ENCODE data around the gene DYNLL2. TPM values are rescaled to one million over a fixed set of nuclear protein-coding genes. Genes with fewer than 3 reads are reported as not detected.

Gene DYNLL2
- polyA plus RNA-seq, 1 donor from 2014 or later: 66.7 TPM

- Histone ChIP-seq H3K9me2 (ENCODE audit: insufficient read depth, low read length) (no peaks in the 10 kb centered on the region), H3K4me3 (ENCODE audit: low read length) (no peak overlapping the region), H3F3A (ENCODE audit: insufficient read depth, low read length, poor library complexity, severe bottlenecking) (no peaks in the 10 kb centered on the region), H4K20me1 (ENCODE audit: insufficient read depth) (no peaks in the 10 kb centered on the region), H2AFZ (ENCODE audit: low read depth, low read length) (no peak overlapping the region), H3K36me3 (ENCODE audit: insufficient read depth, low read length) (no peaks in the 10 kb centered on the region), H3K27ac (ENCODE audit: low read length) (no peak overlapping the region), H3K9me3 (ENCODE audit: low read length) (no peaks in the 10 kb centered on the region), H3K79me2 (replicated peaks; ENCODE audit: insufficient read depth, low read length) (no peaks in the 10 kb centered on the region), H3K27me3 (ENCODE audit: insufficient read depth, low read depth, low read length) (no peaks in the 10 kb centered on the region), H3K9ac (ENCODE audit: low read length) (no peak overlapping the region), H3K4me2 (ENCODE audit: low read length) (no peak overlapping the region)
- TF ChIP-seq REST (IDR thresholded peaks at IDR 0.05; ENCODE audit: borderline replicate concordance): no peak
- no peak for TF ChIP-seq TAF1 (IDR thresholded peaks at IDR 0.05; ENCODE audit: low read depth)
- no peak for TF ChIP-seq POLR2AphosphoS5 (IDR thresholded peaks at IDR 0.05)
Measured at GRCh38 chr17:58040386-58040785, 42.8 kb upstream of the DYNLL2 start.

- no peaks in the 10 kb centered on the region for H3K9me3 ChIP-seq (ENCODE audit: low read length)
- H3K27me3 ChIP-seq (ENCODE audit: insufficient read depth, low read depth, low read length): no peaks in the 10 kb centered on the region
- no peak overlapping the region for H3K4me2 ChIP-seq (ENCODE audit: low read length)
- H3K9ac ChIP-seq (ENCODE audit: low read length): no peak overlapping the region
- no peak overlapping the region for H3K4me3 ChIP-seq (ENCODE audit: low read length)
- H4K20me1 ChIP-seq (ENCODE audit: insufficient read depth): no peaks in the 10 kb centered on the region
- no peaks in the 10 kb centered on the region for H3K79me2 ChIP-seq (replicated peaks; ENCODE audit: insufficient read depth, low read length)
- H2AFZ ChIP-seq (ENCODE audit: low read depth, low read length): no peak overlapping the region
- no peak overlapping the region for H3K27ac ChIP-seq (ENCODE audit: low read length)
- TF ChIP-seq TAF1 (IDR thresholded peaks at IDR 0.05; ENCODE audit: low read depth): no peak
- TF ChIP-seq CTCF (IDR thresholded peaks at IDR 0.05; ENCODE audit: poor library complexity, severe bottlenecking): no peak
- no peak for TF ChIP-seq SMC3 (conservative IDR thresholded peaks at IDR 0.05; ENCODE audit: poor library complexity)
- TF ChIP-seq EZH2 (IDR thresholded peaks at IDR 0.05; ENCODE audit: borderline replicate concordance, insufficient read depth, low read length, poor library complexity, severe bottlenecking): no peak
- TF ChIP-seq EP300 (conservative IDR thresholded peaks at IDR 0.05; ENCODE audit: poor library complexity, severe bottlenecking): no peak
- H3F3A ChIP-seq (ENCODE audit: insufficient read depth, low read length, poor library complexity, severe bottlenecking): no peaks in the 10 kb centered on the region
- H3K36me3 ChIP-seq (ENCODE audit: insufficient read depth, low read length): no peaks in the 10 kb centered on the region
- H3K9me2 ChIP-seq (ENCODE audit: insufficient read depth, low read length): no peaks in the 10 kb centered on the region
Measured at GRCh38 chr17:58041161-58041560, 42.1 kb upstream of the DYNLL2 start.

All from neural cell (in vitro differentiated cells).